ENCODE data around the gene DYNLRB2. TPM values are rescaled to one million over a fixed set of nuclear protein-coding genes. Genes with fewer than 3 reads are reported as not detected.

DYNLRB2 gene
- total RNA-seq, 2 donors from 2014 or later = not detected

DNA sequence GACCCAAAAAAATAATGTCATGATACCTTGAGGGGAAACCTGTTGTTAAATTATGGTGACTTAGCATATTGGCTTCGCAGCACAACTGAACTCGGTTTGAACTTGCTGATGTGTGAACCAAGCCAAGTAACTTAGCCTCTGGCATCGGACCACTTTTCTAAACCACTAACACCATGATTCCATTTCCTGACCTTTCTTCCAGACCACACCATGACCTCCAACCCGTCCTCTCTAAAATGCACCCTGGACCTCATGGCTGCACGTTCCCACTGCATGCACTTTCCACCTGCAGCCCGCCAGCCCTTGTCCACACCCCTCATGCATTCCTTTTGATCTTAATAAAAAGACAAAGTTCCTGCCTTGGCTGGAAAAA, 29.3 kb downstream of the DYNLRB2 start:
- no peaks in the 10 kb centered on the region for H3K9me3 ChIP-seq
- no peak overlapping the region for H3K27ac ChIP-seq
- H3K4me1 ChIP-seq = no peaks in the 10 kb centered on the region
- H3K4me3 ChIP-seq = no peak overlapping the region
- H3K27me3 ChIP-seq = no peaks in the 10 kb centered on the region
- intact Hi-C loops (cut with DNase I) = no loop called here
- no peak for TF ChIP-seq CTCF (IDR thresholded peaks at IDR 0.05)
- no peaks in the 10 kb centered on the region for H3K36me3 ChIP-seq
- no peak for DNase-seq
- H3K9ac ChIP-seq (ENCODE audit: low read depth in 2 of 2, low read length in 2 of 2) = no peak overlapping the region

- no peak for TF ChIP-seq CTCF (IDR thresholded peaks at IDR 0.05)
These were observed 32.9 kb downstream of the DYNLRB2 start for GRCh38 chr16:80573700-80574120.

DNA sequence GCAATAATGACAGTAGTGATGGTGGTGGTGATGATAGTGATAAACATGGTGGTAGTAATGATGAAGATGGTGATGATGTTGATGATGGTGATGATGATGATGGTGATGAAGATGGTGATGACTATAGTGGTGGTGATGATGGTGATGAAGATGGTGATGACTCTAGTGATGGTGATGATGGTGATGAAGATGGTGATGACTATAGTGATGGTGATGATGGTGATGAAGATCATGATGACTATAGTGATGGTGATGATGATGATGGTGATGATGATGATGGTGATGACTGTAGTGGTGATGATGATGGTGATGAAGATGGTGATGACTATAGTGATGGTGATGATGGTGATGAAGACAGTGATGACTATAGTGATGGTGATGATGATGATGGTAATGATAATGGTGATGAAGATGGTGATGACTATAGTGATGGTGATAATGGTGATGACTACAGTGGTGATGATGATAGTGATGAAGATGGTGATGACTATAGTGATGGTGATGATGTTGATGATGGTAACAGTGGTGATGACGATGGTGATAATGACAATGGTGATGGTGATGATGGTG, 35.6 kb downstream of the DYNLRB2 start:
- H3K4me3 ChIP-seq = no peak overlapping the region
- H3K4me1 ChIP-seq = no peaks in the 10 kb centered on the region
- H3K27me3 ChIP-seq = no peaks in the 10 kb centered on the region
- intact Hi-C loops (cut with DNase I) = no loop called here
- no peak for TF ChIP-seq CTCF (IDR thresholded peaks at IDR 0.05)
- no peak overlapping the region for H3K9ac ChIP-seq (ENCODE audit: low read depth in 2 of 2, low read length in 2 of 2)
- H3K36me3 ChIP-seq = no peaks in the 10 kb centered on the region
- no peaks in the 10 kb centered on the region for H3K9me3 ChIP-seq
- DNase-seq = no peak
- H3K27ac ChIP-seq = no peak overlapping the region

More at GRCh38 chr16:80573700-80574120, 32.9 kb downstream of the DYNLRB2 start:
- H3K4me1 ChIP-seq = no peaks in the 10 kb centered on the region
- H3K9me3 ChIP-seq = no peaks in the 10 kb centered on the region
- intact Hi-C loops (cut with DNase I) = no loop called here
- no peaks in the 10 kb centered on the region for H3K27me3 ChIP-seq
- no peak overlapping the region for H3K4me3 ChIP-seq
- no peak overlapping the region for H3K9ac ChIP-seq (ENCODE audit: low read depth in 2 of 2, low read length in 2 of 2)
- H3K36me3 ChIP-seq = no peaks in the 10 kb centered on the region
- DNase-seq = no peak
- no peak overlapping the region for H3K27ac ChIP-seq

GRCh38 chr16:80577485-80578280, 36.9 kb downstream of the DYNLRB2 start:
- DNase-seq = no peak
- no peak for TF ChIP-seq CTCF (IDR thresholded peaks at IDR 0.05)
- no peaks in the 10 kb centered on the region for H3K27me3 ChIP-seq
- no peak overlapping the region for H3K9ac ChIP-seq (ENCODE audit: low read depth in 2 of 2, low read length in 2 of 2)
- no peaks in the 10 kb centered on the region for H3K36me3 ChIP-seq
- intact Hi-C loops (cut with DNase I) = no loop called here
- H3K27ac ChIP-seq = no peak overlapping the region
- no peak overlapping the region for H3K4me3 ChIP-seq
- H3K4me1 ChIP-seq = no peaks in the 10 kb centered on the region
- H3K9me3 ChIP-seq = no peaks in the 10 kb centered on the region

DNA sequence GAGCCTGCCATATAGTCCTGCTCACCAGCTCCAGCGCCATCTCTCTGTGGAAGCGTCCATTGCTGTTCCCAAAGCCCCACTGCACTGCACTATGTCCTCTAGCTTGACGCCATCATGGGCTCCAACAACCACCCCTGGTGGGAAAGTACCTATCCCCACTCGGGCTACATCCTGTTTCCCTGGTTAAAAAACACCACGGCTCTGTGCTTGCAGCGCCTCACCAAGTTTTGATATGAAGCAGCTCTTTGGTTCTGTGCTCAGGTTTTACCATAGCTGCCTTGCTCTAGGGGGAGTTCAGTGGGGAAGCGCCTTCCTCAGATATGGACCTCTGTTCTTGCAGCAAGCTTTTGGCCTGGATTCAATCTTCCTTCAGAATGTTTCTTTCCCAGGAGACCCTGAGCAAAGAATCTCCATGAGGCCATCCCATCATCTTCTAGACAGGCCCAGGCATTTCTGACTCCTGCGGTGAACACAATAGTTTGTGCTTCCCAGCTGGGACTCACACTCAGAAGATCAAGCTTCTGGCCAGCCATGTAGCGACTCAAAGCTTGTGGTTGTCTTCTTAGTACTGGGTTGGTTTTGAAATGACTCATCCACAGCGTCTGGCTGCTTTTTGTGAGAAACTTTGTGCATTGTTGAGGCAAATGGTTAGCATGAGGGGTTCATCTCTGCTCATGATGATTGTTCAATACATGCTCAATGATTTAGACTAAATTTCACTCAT, 39.5 kb downstream of the DYNLRB2 start:
- no peak overlapping the region for H3K9ac ChIP-seq (ENCODE audit: low read depth in 2 of 2, low read length in 2 of 2)
- DNase-seq = no peak
- H3K9me3 ChIP-seq = no peaks in the 10 kb centered on the region
- no peak for TF ChIP-seq CTCF (IDR thresholded peaks at IDR 0.05)
- H3K36me3 ChIP-seq = no peaks in the 10 kb centered on the region
- H3K27ac ChIP-seq = no peak overlapping the region
- no peak overlapping the region for H3K4me3 ChIP-seq
- no peaks in the 10 kb centered on the region for H3K27me3 ChIP-seq
- intact Hi-C loops (cut with DNase I) = no loop called here
- no peaks in the 10 kb centered on the region for H3K4me1 ChIP-seq
